ENCODE measurements around the gene MESP2. TPM values are rescaled to one million over a fixed set of nuclear protein-coding genes. Genes with fewer than 3 reads are reported as not detected.

Gene MESP2
- total RNA-seq, 1 experiment from 2014 or later = 0.26 TPM

- CTCF ChIA-PET = interaction anchor here (0.5 kb wide), 1 partner anchor 51 kb away, joined by 10 read pairs; no protein-coding TSS in a partner anchor
- no peak for TF ChIP-seq EZH2 (IDR thresholded peaks at IDR 0.05; ENCODE audit: borderline replicate concordance, low read depth, low read length, poor library complexity, severe bottlenecking)
- TF ChIP-seq CTCF (conservative IDR thresholded peaks at IDR 0.05; ENCODE audit: low read depth, low read length) = no peak
- Histone ChIP-seq H3K27me3 (replicated peaks; ENCODE audit: insufficient read depth, low read depth, low read length, poor library complexity) (peaks cover 9% of the 10 kb centered on the region), H3K27ac (ENCODE audit: low read depth, low read length, poor library complexity, severe bottlenecking) (no peak overlapping the region), H3K4me1 (ENCODE audit: insufficient read depth, low read length, poor library complexity, severe bottlenecking) (no peaks in the 10 kb centered on the region), H3K9me3 (ENCODE audit: low read depth, low read length, poor library complexity, severe bottlenecking) (no peaks in the 10 kb centered on the region), H3K4me3 (ENCODE audit: low read depth, low read length, poor library complexity, severe bottlenecking) (no peak overlapping the region), H3K36me3 (ENCODE audit: insufficient read depth, low read length, poor library complexity, severe bottlenecking) (no peaks in the 10 kb centered on the region)
- BruUV-seq (replicated peaks) = no TSS peak
- POLR2A ChIA-PET (ENCODE audit: low non-redundant PET) = no interaction called here
- intact Hi-C loops (cut with micrococcal nuclease; ENCODE audit: unreplicated experiment) = no loop called here
- DNase-seq (ENCODE audit: low spot score) = no peak
Measured at GRCh38 chr15:89810837-89811236, 34.7 kb downstream of the MESP2 start.

- no peak for TF ChIP-seq EZH2 (IDR thresholded peaks at IDR 0.05; ENCODE audit: borderline replicate concordance, low read depth, low read length, poor library complexity, severe bottlenecking)
- no peak for TF ChIP-seq CTCF (conservative IDR thresholded peaks at IDR 0.05; ENCODE audit: low read depth, low read length)
- DNase-seq (ENCODE audit: low spot score) = no peak
- intact Hi-C loops (cut with micrococcal nuclease; ENCODE audit: unreplicated experiment) = no loop called here
- ChIA-PET POLR2A (ENCODE audit: low non-redundant PET) (no interaction called here), CTCF (no interaction called here)
- BruUV-seq (replicated peaks) = no TSS peak
- Histone ChIP-seq H3K36me3 (ENCODE audit: insufficient read depth, low read length, poor library complexity, severe bottlenecking) (no peaks in the 10 kb centered on the region), H3K27ac (ENCODE audit: low read depth, low read length, poor library complexity, severe bottlenecking) (no peak overlapping the region), H3K27me3 (replicated peaks; ENCODE audit: insufficient read depth, low read depth, low read length, poor library complexity) (peaks cover 16% of the 10 kb centered on the region), H3K4me1 (ENCODE audit: insufficient read depth, low read length, poor library complexity, severe bottlenecking) (no peaks in the 10 kb centered on the region), H3K9me3 (ENCODE audit: low read depth, low read length, poor library complexity, severe bottlenecking) (no peaks in the 10 kb centered on the region), H3K4me3 (ENCODE audit: low read depth, low read length, poor library complexity, severe bottlenecking) (no peak overlapping the region)
Measured at GRCh38 chr15:89812011-89812846, 36.1 kb downstream of the MESP2 start.

GRCh38 chr15:89812847-89813320 is 36.8 kb downstream of the MESP2 start:
- ChIA-PET CTCF (no interaction called here), POLR2A (ENCODE audit: low non-redundant PET) (no interaction called here)
- no peak overlapping the region for H3K4me3 ChIP-seq (ENCODE audit: low read depth, low read length, poor library complexity, severe bottlenecking)
- intact Hi-C loops (cut with micrococcal nuclease; ENCODE audit: unreplicated experiment) = no loop called here
- no peaks in the 10 kb centered on the region for H3K36me3 ChIP-seq (ENCODE audit: insufficient read depth, low read length, poor library complexity, severe bottlenecking)
- H3K4me1 ChIP-seq (ENCODE audit: insufficient read depth, low read length, poor library complexity, severe bottlenecking) = no peaks in the 10 kb centered on the region
- H3K27me3 ChIP-seq (replicated peaks; ENCODE audit: insufficient read depth, low read depth, low read length, poor library complexity) = peaks cover 16% of the 10 kb centered on the region
- no peaks in the 10 kb centered on the region for H3K9me3 ChIP-seq (ENCODE audit: low read depth, low read length, poor library complexity, severe bottlenecking)
- H3K27ac ChIP-seq (ENCODE audit: low read depth, low read length, poor library complexity, severe bottlenecking) = no peak overlapping the region
- DNase-seq (ENCODE audit: low spot score) = no peak
- no TSS peak for BruUV-seq (replicated peaks)
- TF ChIP-seq CTCF (conservative IDR thresholded peaks at IDR 0.05; ENCODE audit: low read depth, low read length) (no peak), EZH2 (IDR thresholded peaks at IDR 0.05; ENCODE audit: borderline replicate concordance, low read depth, low read length, poor library complexity, severe bottlenecking) (no peak)

All from A673 (cell line).